ENCODE data around the gene ZBTB7C.

The ZBTB7C gene

DNA sequence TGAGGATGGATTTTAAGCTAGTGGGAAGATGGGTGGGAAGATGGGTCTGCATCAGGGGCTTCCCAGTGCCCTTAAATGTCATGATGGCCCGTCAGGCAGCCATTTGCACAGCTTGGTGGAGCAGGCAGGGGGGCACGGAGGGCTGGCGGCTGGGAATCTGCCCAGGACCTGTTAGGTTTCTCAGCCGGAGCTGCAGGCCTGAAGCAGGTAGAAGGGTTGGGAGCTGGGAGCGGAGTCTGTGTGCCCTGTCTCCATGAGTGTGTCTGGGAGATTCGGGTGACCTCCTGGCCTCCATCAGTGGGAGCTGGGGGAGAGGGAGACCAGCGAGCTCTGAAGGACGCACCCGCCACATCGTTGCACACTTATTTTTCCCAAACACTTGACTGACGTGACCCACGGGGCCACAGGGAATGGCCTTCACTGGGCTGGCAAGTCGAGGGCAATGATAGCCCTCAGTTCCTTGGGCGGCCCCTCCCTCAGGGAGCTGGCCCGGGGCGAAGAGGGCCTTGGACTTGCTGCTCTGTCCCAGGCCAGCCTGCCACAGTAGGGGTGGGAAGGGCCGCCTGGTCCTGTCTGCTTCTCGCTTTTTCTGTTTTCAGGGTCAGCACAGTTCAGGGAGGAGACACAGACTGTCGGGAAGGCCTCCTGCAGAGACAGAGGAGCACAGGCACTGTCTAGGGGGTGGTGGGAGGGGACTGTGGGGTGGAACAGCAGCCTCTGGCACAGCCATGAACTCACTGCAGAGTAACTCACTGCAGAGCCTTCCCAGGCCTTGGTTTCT is 236.8 kb downstream of the ZBTB7C start:
- no peak for DNase-seq (ENCODE audit: low read depth)
- H3K4me3 ChIP-seq (ENCODE audit: low read length) = no peak overlapping the region
- no peak for TF ChIP-seq CTCF (IDR thresholded peaks at IDR 0.05; ENCODE audit: insufficient read depth, low read depth, low read length, missing control alignments)

DNA sequence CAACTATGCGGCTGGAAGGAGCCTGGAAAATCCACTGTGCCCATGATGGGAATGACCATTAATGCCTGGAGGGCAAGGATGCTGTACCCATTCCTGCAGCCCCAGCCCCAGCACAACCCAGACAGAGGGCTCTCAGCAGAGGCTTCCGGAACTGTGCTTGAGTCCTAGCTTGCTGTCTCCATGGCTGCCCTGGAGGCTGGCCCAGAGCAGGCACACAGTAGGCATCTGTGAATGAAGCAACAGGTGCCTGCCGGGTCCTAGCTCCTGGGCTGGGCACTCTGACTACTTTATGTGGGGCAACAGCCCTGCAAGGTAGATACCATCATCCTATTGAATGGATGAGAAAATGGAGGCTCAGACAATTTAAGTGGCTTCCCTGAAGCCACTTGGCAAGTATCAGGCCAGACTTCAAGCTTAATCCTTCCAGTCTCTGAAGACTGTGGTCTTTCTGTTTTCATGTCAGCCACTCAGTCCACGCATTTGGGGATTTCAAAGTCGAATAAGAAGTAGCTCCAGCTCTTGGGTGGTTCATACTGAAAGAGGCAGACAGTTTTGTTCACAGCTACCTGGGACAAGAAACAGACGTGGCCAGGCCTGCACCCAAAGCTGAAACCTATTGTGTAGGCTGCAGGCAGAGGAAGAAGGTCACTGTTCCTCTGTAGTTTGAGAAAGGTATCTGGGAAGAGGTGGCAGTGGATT is 237.5 kb downstream of the ZBTB7C start:
- no peak overlapping the region for H3K4me3 ChIP-seq (ENCODE audit: low read length)
- no peak for TF ChIP-seq CTCF (IDR thresholded peaks at IDR 0.05; ENCODE audit: insufficient read depth, low read depth, low read length, missing control alignments)
- DNase-seq (ENCODE audit: low read depth) = no peak

DNA sequence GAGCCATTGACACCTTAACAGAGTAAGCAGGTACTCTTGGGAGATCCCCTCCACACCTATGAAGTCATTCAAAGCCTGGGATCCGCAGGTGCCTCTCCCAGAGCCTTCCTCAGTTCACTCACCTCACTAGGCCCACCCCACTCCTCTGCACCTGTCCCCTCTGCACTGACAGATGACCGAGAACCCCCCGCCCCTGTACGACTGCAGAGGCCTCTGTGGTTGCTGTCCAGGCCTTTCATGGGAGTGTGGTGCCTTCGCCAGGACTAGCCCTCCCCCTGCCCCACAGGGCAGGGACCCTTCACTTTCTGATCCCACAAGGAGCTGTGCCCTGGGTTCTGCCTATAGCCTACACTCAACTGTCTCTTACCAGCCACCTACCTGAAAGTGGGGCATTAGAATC is 238.5 kb downstream of the ZBTB7C start:
- no peak for DNase-seq (ENCODE audit: low read depth)
- no peak for TF ChIP-seq CTCF (IDR thresholded peaks at IDR 0.05; ENCODE audit: insufficient read depth, low read depth, low read length, missing control alignments)
- no peak overlapping the region for H3K4me3 ChIP-seq (ENCODE audit: low read length)

DNA sequence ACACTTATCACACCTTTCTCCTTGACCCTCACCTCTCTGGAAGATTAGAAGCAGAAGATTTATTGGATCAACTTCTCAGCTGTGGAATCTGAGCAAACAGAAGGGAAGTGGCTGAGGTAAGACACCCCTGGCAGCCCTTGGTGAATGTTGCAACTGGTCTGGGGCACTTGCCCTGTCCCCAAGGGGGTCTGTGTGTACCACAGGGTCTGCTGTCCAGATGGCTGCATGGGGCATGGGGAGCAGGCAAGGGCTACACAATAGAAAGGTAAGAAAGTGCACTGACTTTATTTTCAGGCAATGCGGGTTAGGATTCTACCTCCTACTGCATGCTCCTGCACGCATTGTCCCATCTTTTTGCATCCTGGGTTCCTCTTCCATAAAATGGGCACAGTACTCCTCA is 240.3 kb downstream of the ZBTB7C start:
- H3K4me3 ChIP-seq (ENCODE audit: low read length) = no peak overlapping the region
- no peak for TF ChIP-seq CTCF (IDR thresholded peaks at IDR 0.05; ENCODE audit: insufficient read depth, low read depth, low read length, missing control alignments)
- no peak for DNase-seq (ENCODE audit: low read depth)

DNA sequence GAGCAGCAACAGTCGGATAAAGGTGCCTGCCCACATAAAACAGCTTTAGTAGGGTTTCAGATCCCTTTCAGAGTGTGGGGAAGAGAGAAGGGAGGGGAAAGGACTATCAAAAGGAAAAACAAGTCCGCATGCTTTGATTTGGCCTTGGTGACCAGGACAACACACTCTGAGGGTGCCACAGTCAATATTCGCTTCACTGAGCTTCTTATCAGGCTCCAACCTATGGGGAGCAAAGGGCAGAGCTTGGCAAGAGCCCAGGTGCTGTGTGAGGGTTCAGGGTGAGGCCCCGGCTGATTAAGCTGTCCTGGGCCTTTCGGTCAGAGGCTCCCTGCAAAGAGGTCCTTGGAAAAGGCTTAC is 241.3 kb downstream of the ZBTB7C start:
- DNase-seq (ENCODE audit: low read depth) = no peak
- TF ChIP-seq CTCF (IDR thresholded peaks at IDR 0.05; ENCODE audit: insufficient read depth, low read depth, low read length, missing control alignments) = no peak
- no peak overlapping the region for H3K4me3 ChIP-seq (ENCODE audit: low read length)

- no peak for TF ChIP-seq CTCF (IDR thresholded peaks at IDR 0.05; ENCODE audit: insufficient read depth, low read depth, low read length, missing control alignments)
- no peak overlapping the region for H3K4me3 ChIP-seq (ENCODE audit: low read length)
- DNase-seq (ENCODE audit: low read depth) = no peak
Measured at GRCh38 chr18:48166336-48166875, 242.8 kb downstream of the ZBTB7C start.
